BJ (cell line): ENCODE measurements around the gene ID1. TPM values are rescaled to one million over a fixed set of nuclear protein-coding genes. Genes with fewer than 3 reads are reported as not detected.
A peak's percentile ranks its signal among the peaks of the same experiment; 100 is the strongest.

Source experiments
- CTCF ChIA-PET: fragments of 350-600 bp; formaldehyde crosslinking; extraction: SDS; loops from one replicate; lab custom pipeline; 2021; ENCODE audit warnings: antibody characterized with exemption, inconsistent platforms; lab: Yijun Ruan, JAX
- POLR2A ChIA-PET: fragments of 300-600 bp; sonication (Branson Sonifier 250); formaldehyde crosslinking; extraction: SDS; loops from one replicate; lab custom pipeline; 2021; ENCODE audit warnings: antibody characterized with exemption; lab: Charles Lee
- DNase-seq: peaks from one replicate; pipeline ENCODE4 v3.0.0-alpha.2; 2011; ENCODE audit warnings: low read depth
- H3K27me3 ChIP-seq: 2 replicates; pipeline ENCODE4 v1.6.0; 2011; ENCODE audit warnings: low read length; ENCODE audit not compliant: control insufficient read depth, insufficient read depth
- H3K36me3 ChIP-seq: 2 replicates; pipeline ENCODE4 v1.5.1; 2011; ENCODE audit warnings: low read length; ENCODE audit not compliant: control insufficient read depth, insufficient read depth
- H3K4me3 ChIP-seq: 2 replicates; pipeline ENCODE4 v1.5.1; 2011; ENCODE audit warnings: low read depth, mild to moderate bottlenecking, control low read depth, low read length
- polyA plus RNA-seq: library from polyadenylated mRNA; depleted of rRNA; stranded (reverse); fragments of >200 nt; gene quantifications from 2 replicates; pipeline ENCODE4 v1.2.3, GENCODE V29; 2011
- TF ChIP-seq, protein P1 (sequence below): IDR thresholded peaks from 2 replicates; pipeline ENCODE4 v1.5.1; 2011; ENCODE audit warnings: low read depth, mild to moderate bottlenecking, control low read depth, inconsistent platforms, low read length, moderate library complexity; ENCODE audit not compliant: insufficient read depth

The ID1 gene
- polyA plus RNA-seq, 1 experiment: 135 TPM

DNA sequence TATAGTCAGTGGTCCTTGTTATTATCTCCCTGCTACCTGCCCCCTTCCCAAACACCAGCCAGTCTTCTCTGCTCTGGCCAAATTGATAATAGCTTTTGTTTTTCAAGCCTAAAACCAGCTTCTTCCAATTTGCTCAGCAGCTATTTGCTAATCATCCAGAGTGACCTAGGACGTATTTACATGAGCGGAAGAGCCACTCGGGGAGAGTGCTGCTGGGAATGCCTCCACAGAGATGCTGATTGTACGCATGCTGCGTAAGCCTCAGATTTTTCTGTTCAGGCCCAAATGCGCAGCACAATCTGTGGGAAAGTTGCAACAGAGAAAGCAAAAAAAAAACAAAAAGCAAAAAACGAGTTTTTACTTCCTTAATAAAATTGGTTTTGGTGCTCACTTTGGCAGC is 24.4 kb upstream of the ID1 start:
- ChIA-PET POLR2A (no interaction called here), CTCF (no interaction called here)
- no peak for DNase-seq

DNA sequence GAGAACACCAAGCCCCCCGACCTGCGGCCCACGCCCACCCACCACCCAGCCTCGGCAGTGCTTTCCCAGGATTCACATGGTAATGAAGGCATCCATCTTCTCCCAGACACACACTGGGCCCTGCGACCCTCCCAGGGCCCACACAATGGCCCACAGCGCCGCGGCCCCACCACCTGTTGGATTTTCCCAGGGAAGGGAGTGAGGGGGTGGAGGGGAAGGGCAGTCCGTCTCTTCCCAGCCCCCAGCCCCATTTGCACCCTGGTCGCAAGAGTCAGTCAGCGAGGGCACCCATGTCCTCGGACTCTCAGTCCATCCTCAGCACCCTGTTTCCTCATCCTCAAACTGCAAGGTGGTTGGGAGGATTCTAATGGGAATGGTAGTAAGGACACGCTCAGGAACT is 23.7 kb upstream of the ID1 start:
- CTCF ChIA-PET: interaction anchor here (1.9 kb wide), 1 partner anchor 31 kb away, joined by 8 read pairs; no protein-coding TSS in a partner anchor
- Histone ChIP-seq H3K36me3 (no peaks in the 10 kb centered on the region), H3K4me3 (no peak overlapping the region), H3K27me3 (no peaks in the 10 kb centered on the region)
- DNase-seq: no peak
- POLR2A ChIA-PET: no interaction called here
- TF ChIP-seq, protein P1, sequence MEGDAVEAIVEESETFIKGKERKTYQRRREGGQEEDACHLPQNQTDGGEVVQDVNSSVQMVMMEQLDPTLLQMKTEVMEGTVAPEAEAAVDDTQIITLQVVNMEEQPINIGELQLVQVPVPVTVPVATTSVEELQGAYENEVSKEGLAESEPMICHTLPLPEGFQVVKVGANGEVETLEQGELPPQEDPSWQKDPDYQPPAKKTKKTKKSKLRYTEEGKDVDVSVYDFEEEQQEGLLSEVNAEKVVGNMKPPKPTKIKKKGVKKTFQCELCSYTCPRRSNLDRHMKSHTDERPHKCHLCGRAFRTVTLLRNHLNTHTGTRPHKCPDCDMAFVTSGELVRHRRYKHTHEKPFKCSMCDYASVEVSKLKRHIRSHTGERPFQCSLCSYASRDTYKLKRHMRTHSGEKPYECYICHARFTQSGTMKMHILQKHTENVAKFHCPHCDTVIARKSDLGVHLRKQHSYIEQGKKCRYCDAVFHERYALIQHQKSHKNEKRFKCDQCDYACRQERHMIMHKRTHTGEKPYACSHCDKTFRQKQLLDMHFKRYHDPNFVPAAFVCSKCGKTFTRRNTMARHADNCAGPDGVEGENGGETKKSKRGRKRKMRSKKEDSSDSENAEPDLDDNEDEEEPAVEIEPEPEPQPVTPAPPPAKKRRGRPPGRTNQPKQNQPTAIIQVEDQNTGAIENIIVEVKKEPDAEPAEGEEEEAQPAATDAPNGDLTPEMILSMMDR: no peak

More for the DNA sequence above, 24.4 kb upstream of the ID1 start:
- H3K4me3 ChIP-seq: no peak overlapping the region
- TF ChIP-seq, protein P1: no peak
- no peaks in the 10 kb centered on the region for H3K27me3 ChIP-seq
- no peaks in the 10 kb centered on the region for H3K36me3 ChIP-seq

DNA sequence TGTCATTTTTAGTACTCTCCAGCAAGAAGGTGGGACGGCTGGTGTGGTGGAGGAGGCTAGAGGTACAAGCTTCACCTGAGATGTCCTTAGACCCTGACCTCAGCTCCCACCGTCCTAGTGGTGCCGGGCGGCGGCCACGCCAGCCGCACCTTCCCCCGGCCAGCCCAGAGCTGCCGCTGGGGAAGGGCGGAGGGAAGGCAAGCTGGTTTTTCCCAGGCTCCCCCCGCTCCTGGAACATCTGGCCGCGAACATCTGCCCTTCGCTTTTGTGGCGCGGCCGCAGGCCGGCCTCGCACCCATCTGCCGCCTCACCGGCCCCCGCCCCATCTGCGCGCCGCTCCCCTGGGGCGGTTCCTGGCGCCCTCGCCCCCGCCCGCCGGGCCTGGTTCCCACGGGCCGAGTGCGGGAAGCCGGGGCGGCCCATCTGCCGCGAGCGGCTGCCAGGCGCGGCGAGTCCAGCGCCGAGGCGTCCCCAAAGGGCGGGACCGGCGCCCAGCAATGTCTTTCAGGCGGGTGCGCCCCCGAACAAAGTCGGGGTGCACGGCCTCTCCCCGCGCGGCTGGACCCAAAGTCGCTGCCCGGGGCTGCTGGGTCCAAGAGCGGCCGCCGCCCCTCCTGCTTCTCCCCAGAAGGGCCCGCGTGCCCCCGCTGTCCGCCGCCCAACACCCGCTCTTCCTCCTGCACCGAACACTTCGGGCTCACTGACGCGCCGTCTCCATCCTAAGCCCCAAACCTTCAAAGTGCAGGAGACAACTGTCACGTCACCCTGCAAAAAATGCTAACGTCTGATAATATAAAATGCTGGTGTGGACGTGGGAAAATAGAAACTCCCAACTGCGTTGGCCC is 17.3 kb upstream of the ID1 start:
- DNase-seq: no peak

DNA sequence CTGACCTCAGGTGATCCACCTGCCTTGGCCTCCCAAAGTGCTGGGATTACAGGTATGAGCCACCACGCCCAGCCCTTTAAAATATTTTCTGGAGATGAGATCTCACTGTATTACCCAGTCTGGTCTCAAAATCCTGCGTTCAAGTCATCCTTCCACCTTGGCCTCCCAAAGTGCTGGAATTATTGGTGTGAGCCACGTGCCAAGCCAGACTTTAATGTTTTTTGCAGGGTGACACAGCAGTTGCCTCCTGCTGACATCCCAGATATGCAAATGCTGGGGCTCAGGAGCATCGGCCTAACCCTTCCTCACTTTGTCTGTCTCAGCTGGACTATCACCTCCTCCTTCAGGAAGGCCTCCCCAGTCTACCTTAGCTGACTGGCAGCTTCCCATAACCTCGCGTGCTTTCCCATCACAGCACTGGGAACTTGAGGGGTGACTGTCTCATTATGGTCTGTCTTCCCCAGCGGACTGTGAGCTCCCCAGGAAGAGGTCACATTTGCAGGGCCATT is 14.3 kb upstream of the ID1 start:
- H3K27me3 ChIP-seq: no peaks in the 10 kb centered on the region
- no peak for DNase-seq
- TF ChIP-seq, protein P1: no peak
- H3K4me3 ChIP-seq: no peak overlapping the region
- ChIA-PET CTCF (interaction anchor here (1.1 to 4.2 kb wide), 6 partner anchors 15 to 32 kb away, joined by 3 to 27 read pairs (median 4); partner anchors contain the start of gene ID1), POLR2A (no interaction called here)
- no peaks in the 10 kb centered on the region for H3K36me3 ChIP-seq

More for the DNA sequence above, 17.3 kb upstream of the ID1 start:
- H3K36me3 ChIP-seq: no peaks in the 10 kb centered on the region
- TF ChIP-seq, protein P1: no peak
- ChIA-PET CTCF (interaction anchor here (0.6 to 2.2 kb wide), 14 partner anchors 8 to 127 kb away, joined by 3 to 9 read pairs (median 4); no protein-coding TSS in a partner anchor), POLR2A (interaction anchor here (1.5 kb wide), 1 partner anchor 15 kb away, joined by 10 read pairs; no protein-coding TSS in a partner anchor)
- H3K4me3 ChIP-seq: peak overlapping the region; percentile 44
- no peaks in the 10 kb centered on the region for H3K27me3 ChIP-seq
